ENCODE measurements around the gene FKBP11.
A peak's percentile ranks its signal among the peaks of the same experiment; 100 is the strongest.

FKBP11 gene

GRCh38 chr12:48925304-48926011 is at the start of gene FKBP11:
TSS of gene FKBP11 (minus strand) at chr12:48925492. CDS start at chr12:48925428, 64 bp downstream.
- DNase-seq, result no peak

- DNase-seq, result no peak
These were observed 48.8 kb upstream of the FKBP11 start for GRCh38 chr12:48973941-48974673.

- DNase-seq, result no peak
These were observed 48.2 kb upstream of the FKBP11 start for GRCh38 chr12:48973531-48973930.

GRCh38 chr12:48972952-48973483 is 47.7 kb upstream of the FKBP11 start:
- no peak for DNase-seq

- peak; percentile 89 for DNase-seq
These were observed 47.1 kb upstream of the FKBP11 start for GRCh38 chr12:48972213-48972951.

GRCh38 chr12:48970702-48971334 is 45.5 kb upstream of the FKBP11 start:
- no peak for DNase-seq

- no peak for DNase-seq
These were observed 44.8 kb upstream of the FKBP11 start for GRCh38 chr12:48969833-48970701.

- DNase-seq, result no peak
These were observed 44.0 kb upstream of the FKBP11 start for GRCh38 chr12:48969160-48969771.

GRCh38 chr12:48968467-48968866 is 43.2 kb upstream of the FKBP11 start:
- no peak for DNase-seq

- DNase-seq, result no peak
These were observed 42.7 kb upstream of the FKBP11 start for GRCh38 chr12:48967991-48968390.

- DNase-seq, result no peak
These were observed 41.0 kb upstream of the FKBP11 start for GRCh38 chr12:48966177-48966895.

GRCh38 chr12:48965298-48965838 is 40.1 kb upstream of the FKBP11 start:
- DNase-seq, result no peak

GRCh38 chr12:48961801-48962200 is 36.5 kb upstream of the FKBP11 start:
- no peak for DNase-seq

GRCh38 chr12:48961331-48961730 is 36.0 kb upstream of the FKBP11 start:
- DNase-seq, result no peak

GRCh38 chr12:48960834-48961233 is 35.5 kb upstream of the FKBP11 start:
- DNase-seq, result no peak

- no peak for DNase-seq
These were observed 32.7 kb upstream of the FKBP11 start for GRCh38 chr12:48958049-48958388.

GRCh38 chr12:48957141-48958048 is 32.1 kb upstream of the FKBP11 start, which contains the start of gene ARF3:
TSS of gene ARF3 (minus strand) at chr12:48957487. CDS start at chr12:48941095, 16,392 bp downstream.
- peak; percentile 90 for DNase-seq

- DNase-seq, result peak; percentile 84
These were observed 31.2 kb upstream of the FKBP11 start for GRCh38 chr12:48956279-48957140.

Data from T1000 (cell line).